G401.6 (cell line): ENCODE data around the gene LCN12.

ENCODE experiments used
- FAIRE-seq: peaks from 2 replicates; lab custom pipeline; 2012; peaks lifted over from hg19 to GRCh38; lab: Jason Lieb, UNC

LCN12 gene

GRCh38 chr9:136927343-136928271, 24.5 kb upstream of the LCN12 start:
- no peak for FAIRE-seq

GRCh38 chr9:136928591-136928990, 23.5 kb upstream of the LCN12 start:
- FAIRE-seq: no peak

GRCh38 chr9:136930014-136930413, 22.1 kb upstream of the LCN12 start:
- FAIRE-seq: no peak

- no peak for FAIRE-seq
Measured at GRCh38 chr9:136931611-136932130, 20.4 kb upstream of the LCN12 start.

GRCh38 chr9:136934277-136934676, 17.8 kb upstream of the LCN12 start:
- FAIRE-seq: no peak

- FAIRE-seq: no peak
Measured at GRCh38 chr9:136935651-136936050, 16.4 kb upstream of the LCN12 start.

- FAIRE-seq: no peak
Measured at GRCh38 chr9:136936645-136937170, 15.4 kb upstream of the LCN12 start.

- no peak for FAIRE-seq
Measured at GRCh38 chr9:136937186-136938001, 14.7 kb upstream of the LCN12 start.

GRCh38 chr9:136939431-136939995, 12.6 kb upstream of the LCN12 start:
- FAIRE-seq: no peak

- no peak for FAIRE-seq
Measured at GRCh38 chr9:136939996-136940525, 12.0 kb upstream of the LCN12 start.

GRCh38 chr9:136940526-136941230, 11.4 kb upstream of the LCN12 start:
- FAIRE-seq: no peak

GRCh38 chr9:136941231-136942111, 10.6 kb upstream of the LCN12 start:
- no peak for FAIRE-seq

GRCh38 chr9:136942112-136942880, 9.8 kb upstream of the LCN12 start:
- FAIRE-seq: no peak

- FAIRE-seq: no peak
Measured at GRCh38 chr9:136942881-136943230, 9.2 kb upstream of the LCN12 start.

GRCh38 chr9:136943291-136944211, 8.5 kb upstream of the LCN12 start:
- FAIRE-seq: no peak

- FAIRE-seq: no peak
Measured at GRCh38 chr9:136944212-136944518, 7.9 kb upstream of the LCN12 start.

- FAIRE-seq: peak; percentile 75
Measured at GRCh38 chr9:136944519-136945332, 7.3 kb upstream of the LCN12 start, which contains the start of the genes C8G and FBXW5. TSS of gene C8G (plus strand) at chr9:136945243. CDS start at chr9:136945321, 78 bp downstream. TSS of gene FBXW5 (minus strand) at chr9:136944738. CDS start at chr9:136944083, 655 bp downstream.
